PC-3 (cell line): ENCODE measurements around the gene SLC8A3. TPM values are rescaled to one million over a fixed set of nuclear protein-coding genes. Genes with fewer than 3 reads are reported as not detected.

Experiments used
- ATAC-seq: fragments of 200-7000 bp; cut with Tn5 transposase; 2 replicates; pipeline ENCODE4 v1.9.1; 2020; ENCODE audit warnings: mild to moderate bottlenecking, moderate library complexity
- BruUV-seq: library from RNA; stranded (reverse); fragments of 400-500 nt; replicated peaks from 2 replicates; lab custom pipeline; 2021; lab: Mats Ljungman, UMichigan
- CTCF ChIA-PET: fragments of 300-600 bp; sonication (Branson Sonifier 250); formaldehyde crosslinking; loops from one replicate; lab custom pipeline; 2022; ENCODE audit warnings: antibody characterized with exemption; lab: Charles Lee
- POLR2A ChIA-PET: fragments of 300-600 bp; sonication (Branson Sonifier 250); formaldehyde crosslinking; loops from one replicate; lab custom pipeline; 2022; ENCODE audit warnings: antibody characterized with exemption; ENCODE audit not compliant: unreplicated experiment; lab: Charles Lee
- DNase-seq: peaks from one replicate; pipeline ENCODE4 v3.0.0-alpha.2; 2015
- H2AFZ ChIP-seq: fragments of 300-600 bp; sonication (generic); 2 replicates; pipeline ENCODE4 v1.6.0; 2016; ENCODE audit warnings: antibody characterized with exemption, low read length
- H3F3A ChIP-seq: fragments of 300-600 bp; sonication (generic); one replicate; pipeline ENCODE4 v1.6.0; 2017; ENCODE audit warnings: antibody characterized with exemption, low read length, control low read depth, mild to moderate bottlenecking; ENCODE audit not compliant: unreplicated experiment
- H3K27ac ChIP-seq: fragments of 300-600 bp; sonication (generic); 2 replicates; pipeline ENCODE4 v1.5.1; 2016; ENCODE audit warnings: mild to moderate bottlenecking, low read length
- H3K27me3 ChIP-seq: fragments of 300-600 bp; sonication (generic); 2 replicates; pipeline ENCODE4 v1.6.1; 2016; ENCODE audit warnings: low read length, mixed read lengths
- H3K36me3 ChIP-seq: fragments of 300-600 bp; sonication (generic); 2 replicates; pipeline ENCODE4 v1.6.1; 2016; ENCODE audit warnings: low read depth, mixed run types, low read length, mixed read lengths
- H3K4me1 ChIP-seq: fragments of 300-600 bp; sonication (generic); 2 replicates; pipeline ENCODE4 v1.5.1; 2016; ENCODE audit warnings: low read length; ENCODE audit not compliant: insufficient read depth
- H3K4me2 ChIP-seq: fragments of 300-600 bp; sonication (generic); 2 replicates; pipeline ENCODE4 v1.6.0; 2016; ENCODE audit warnings: low read length
- H3K4me3 ChIP-seq: fragments of 300-600 bp; sonication (generic); 2 replicates; pipeline ENCODE4 v1.5.1; 2016; ENCODE audit warnings: mild to moderate bottlenecking, low read length, mixed read lengths
- H3K79me2 ChIP-seq: fragments of 300-600 bp; sonication (generic); 2 replicates; pipeline ENCODE4 v1.6.1; 2017; ENCODE audit warnings: low read length, mixed read lengths
- H3K9ac ChIP-seq: fragments of 300-600 bp; sonication (generic); 2 replicates; pipeline ENCODE4 v1.6.0; 2016; ENCODE audit warnings: mild to moderate bottlenecking, low read length
- H3K9me2 ChIP-seq: fragments of 300-600 bp; sonication (generic); replicated peaks from 2 replicates; pipeline ENCODE4 v1.6.1; 2016; ENCODE audit warnings: mixed run types, low read length, mixed read lengths
- H3K9me3 ChIP-seq: fragments of 300-600 bp; sonication (generic); 2 replicates; pipeline ENCODE4 v1.6.1; 2016; ENCODE audit warnings: low read length, mixed read lengths
- H4K20me1 ChIP-seq: fragments of 300-600 bp; sonication (generic); 2 replicates; pipeline ENCODE4 v1.6.1; 2016; ENCODE audit warnings: low read length, mixed read lengths
- EZH2 ChIP-seq: fragments of 300-600 bp; sonication (generic); IDR thresholded peaks from one replicate; pipeline ENCODE4 v1.6.1; 2017; ENCODE audit warnings: antibody characterized with exemption, mild to moderate bottlenecking, low read length; ENCODE audit not compliant: unreplicated experiment
- EZH2phosphoT487 ChIP-seq: fragments of 300-600 bp; sonication (generic); IDR thresholded peaks from 2 replicates; pipeline ENCODE4 v1.6.1; 2018; ENCODE audit warnings: mild to moderate bottlenecking, antibody characterized with exemption, low read length, borderline replicate concordance
- intact Hi-C: fragments of 100-400 bp; cut with micrococcal nuclease; formaldehyde crosslinking; loops from 2 replicates; pipeline ENCODE4 v1.9.0; 2023
- total RNA-seq: library from RNA; depleted of rRNA; stranded (reverse); fragments of >200 nt; gene quantifications from 2 replicates; pipeline ENCODE4 v1.2.3, GENCODE V29; 2014
- TF ChIP-seq, protein P1 (sequence below): fragments of 300-600 bp; sonication (generic); conservative IDR thresholded peaks from 2 replicates; pipeline ENCODE4 v1.5.1; 2017; ENCODE audit warnings: antibody characterized with exemption, low read depth, mild to moderate bottlenecking, low read length

SLC8A3 gene
- total RNA-seq, 1 experiment from 2014 or later: not detected

- Histone ChIP-seq H3K36me3 (no peaks in the 10 kb centered on the region), H3K9ac (no peak overlapping the region), H3K4me3 (no peak overlapping the region), H3K27ac (no peak overlapping the region), H3K9me2 (no peaks in the 10 kb centered on the region), H3K4me1 (no peaks in the 10 kb centered on the region), H3K79me2 (no peaks in the 10 kb centered on the region), H2AFZ (no peak overlapping the region), H3K4me2 (no peak overlapping the region), H4K20me1 (no peaks in the 10 kb centered on the region), H3K27me3 (peaks cover 82% of the 10 kb centered on the region), H3F3A (no peaks in the 10 kb centered on the region), H3K9me3 (no peaks in the 10 kb centered on the region)
- intact Hi-C loops: loop anchor here (1.0 to 5.0 kb wide), 3 partner anchors 231 to 495 kb away; no protein-coding TSS in a partner anchor
- BruUV-seq: no TSS peak
- TF ChIP-seq EZH2: no peak
- TF ChIP-seq, protein P1, sequence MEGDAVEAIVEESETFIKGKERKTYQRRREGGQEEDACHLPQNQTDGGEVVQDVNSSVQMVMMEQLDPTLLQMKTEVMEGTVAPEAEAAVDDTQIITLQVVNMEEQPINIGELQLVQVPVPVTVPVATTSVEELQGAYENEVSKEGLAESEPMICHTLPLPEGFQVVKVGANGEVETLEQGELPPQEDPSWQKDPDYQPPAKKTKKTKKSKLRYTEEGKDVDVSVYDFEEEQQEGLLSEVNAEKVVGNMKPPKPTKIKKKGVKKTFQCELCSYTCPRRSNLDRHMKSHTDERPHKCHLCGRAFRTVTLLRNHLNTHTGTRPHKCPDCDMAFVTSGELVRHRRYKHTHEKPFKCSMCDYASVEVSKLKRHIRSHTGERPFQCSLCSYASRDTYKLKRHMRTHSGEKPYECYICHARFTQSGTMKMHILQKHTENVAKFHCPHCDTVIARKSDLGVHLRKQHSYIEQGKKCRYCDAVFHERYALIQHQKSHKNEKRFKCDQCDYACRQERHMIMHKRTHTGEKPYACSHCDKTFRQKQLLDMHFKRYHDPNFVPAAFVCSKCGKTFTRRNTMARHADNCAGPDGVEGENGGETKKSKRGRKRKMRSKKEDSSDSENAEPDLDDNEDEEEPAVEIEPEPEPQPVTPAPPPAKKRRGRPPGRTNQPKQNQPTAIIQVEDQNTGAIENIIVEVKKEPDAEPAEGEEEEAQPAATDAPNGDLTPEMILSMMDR: no peak
- TF ChIP-seq EZH2phosphoT487: no peak
- no peak for DNase-seq
- ATAC-seq: no peak
- CTCF ChIA-PET: interaction anchor here (0.5 to 1.4 kb wide), 12 partner anchors 10 to 480 kb away, joined by 3 to 9 read pairs (median 4); no protein-coding TSS in a partner anchor
- POLR2A ChIA-PET: interaction anchor here (0.6 to 1.0 kb wide), 2 partner anchors 79 to 608 kb away, joined by 3 to 24 read pairs; no protein-coding TSS in a partner anchor
Measured at GRCh38 chr14:70087380-70087697, 101.4 kb downstream of the SLC8A3 start.

GRCh38 chr14:70086685-70087379 is 101.9 kb downstream of the SLC8A3 start:
- intact Hi-C loops: loop anchor here (1.0 to 5.0 kb wide), 3 partner anchors 231 to 495 kb away; no protein-coding TSS in a partner anchor
- ATAC-seq (peak; percentile 94), DNase-seq (peak; percentile 60)
- no peaks in the 10 kb centered on the region for H3K4me1 ChIP-seq
- H3K27ac ChIP-seq: no peak overlapping the region
- ChIA-PET CTCF (interaction anchor here (0.5 to 1.4 kb wide), 10 partner anchors 10 to 481 kb away, joined by 3 to 9 read pairs (median 4); no protein-coding TSS in a partner anchor), POLR2A (interaction anchor here (0.5 to 1.0 kb wide), 4 partner anchors 79 to 609 kb away, joined by 3 to 24 read pairs (median 3); no protein-coding TSS in a partner anchor)
- H3K36me3 ChIP-seq: no peaks in the 10 kb centered on the region
- no peak overlapping the region for H2AFZ ChIP-seq
- no peaks in the 10 kb centered on the region for H4K20me1 ChIP-seq
- BruUV-seq: no TSS peak
- H3K9me3 ChIP-seq: no peaks in the 10 kb centered on the region
- H3K79me2 ChIP-seq: no peaks in the 10 kb centered on the region
- peaks cover 82% of the 10 kb centered on the region for H3K27me3 ChIP-seq
- TF ChIP-seq EZH2 (no peak), EZH2phosphoT487 (no peak)
- TF ChIP-seq, protein P1: peak; percentile 87
- H3K4me3 ChIP-seq: no peak overlapping the region
- no peak overlapping the region for H3K4me2 ChIP-seq
- H3K9ac ChIP-seq: no peak overlapping the region
- no peaks in the 10 kb centered on the region for H3F3A ChIP-seq
- no peaks in the 10 kb centered on the region for H3K9me2 ChIP-seq

DNA sequence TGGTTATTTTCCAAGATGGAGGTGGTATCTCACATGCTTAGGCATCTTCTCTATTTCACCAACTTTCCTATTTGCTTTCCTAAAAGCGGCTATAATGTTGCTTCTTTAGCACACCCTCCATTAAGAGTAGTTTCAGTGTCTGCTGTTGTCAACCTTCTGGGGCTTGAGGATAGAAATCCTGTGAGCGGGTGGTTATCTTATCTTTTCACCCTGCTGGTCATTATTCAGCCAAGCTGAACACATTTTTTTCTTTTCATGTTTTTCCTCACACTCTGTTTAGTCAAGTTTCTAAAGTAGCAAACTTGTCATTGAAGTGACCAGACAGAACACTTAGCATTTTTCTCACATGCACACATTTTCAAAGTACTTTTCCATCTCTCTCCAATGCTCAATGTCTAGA is 104.5 kb downstream of the SLC8A3 start:
- Histone ChIP-seq H3K9ac (no peak overlapping the region), H3K4me1 (no peaks in the 10 kb centered on the region), H3K9me3 (no peaks in the 10 kb centered on the region), H3K36me3 (no peaks in the 10 kb centered on the region), H2AFZ (no peak overlapping the region), H3K27me3 (peaks cover 76% of the 10 kb centered on the region), H3K4me3 (no peak overlapping the region), H3K79me2 (no peaks in the 10 kb centered on the region), H3K9me2 (no peaks in the 10 kb centered on the region), H3K27ac (no peak overlapping the region), H3F3A (no peaks in the 10 kb centered on the region), H3K4me2 (no peak overlapping the region), H4K20me1 (no peaks in the 10 kb centered on the region)
- DNase-seq: no peak
- ChIA-PET POLR2A (no interaction called here), CTCF (no interaction called here)
- no peak for TF ChIP-seq EZH2
- TF ChIP-seq EZH2phosphoT487: no peak
- TF ChIP-seq, protein P1: no peak
- no TSS peak for BruUV-seq
- no peak for ATAC-seq
- intact Hi-C loops: no loop called here
